Prostate gland (tissue), 2 donors: ENCODE measurements around the gene TMEM132E. TPM values are rescaled to one million over a fixed set of nuclear protein-coding genes. Genes with fewer than 3 reads are reported as not detected.

Source experiments
- DNase-seq: peaks from one replicate; pipeline ENCODE4 v3.0.0-alpha.2; 2019; ENCODE audit warnings: low spot score
- H3K27ac ChIP-seq, 2 donors: fragments of 200-600 bp; sonication (generic); 2 replicates each; pipeline ENCODE4 v1.5.1; 2017 to 2019
- H3K27me3 ChIP-seq: fragments of 200-600 bp; sonication (generic); replicated peaks from 2 replicates; pipeline ENCODE4 v1.5.1; 2019; ENCODE audit not compliant: insufficient read depth
- H3K36me3 ChIP-seq, 2 donors: fragments of 200-600 bp; sonication (generic); 1 replicate in 1 of 2; 2 replicates in 1 of 2; pipeline versions ENCODE4 v1.5.1 to v1.8.1; 2017 to 2019
- H3K4me1 ChIP-seq: fragments of 200-600 bp; sonication (generic); replicated peaks from 2 replicates; pipeline ENCODE4 v1.5.1; 2019
- H3K4me3 ChIP-seq, 2 donors: fragments of 200-600 bp; sonication (generic); 2 replicates each; pipeline ENCODE4 v1.5.1; 2017 to 2019
- H3K9me3 ChIP-seq: fragments of 200-600 bp; sonication (generic); 2 replicates; pipeline ENCODE4 v1.5.1; 2017
- CTCF ChIP-seq, 4 experiments: fragments of 200-600 bp in 2 of 4; fragments of 450-650 bp in 2 of 4; sonication (generic) in 2 of 4; IDR thresholded peaks; 1 replicate in 3 of 4; 2 replicates in 1 of 4; pipeline ENCODE4 v1.5.1; 2016 to 2019; ENCODE audit warnings: antibody characterized with exemption in 4 of 4, mild to moderate bottlenecking in 2 of 4, moderate library complexity in 2 of 4
- POLR2A ChIP-seq: fragments of 450-650 bp; IDR thresholded peaks from one replicate; pipeline ENCODE4 v1.6.1; 2016; ENCODE audit warnings: antibody characterized with exemption, mild to moderate bottlenecking
- POLR2AphosphoS5 ChIP-seq: sonication (generic); formaldehyde crosslinking; IDR thresholded peaks from one replicate; pipeline ENCODE4 v1.6.1; 2017; ENCODE audit warnings: antibody characterized with exemption
- WGBS: methylation state at CpG from one replicate; pipeline ENCODE4 v1.1.5; 2018; 5-methylcytosine and 5-hydroxymethylcytosine counted together
- intact Hi-C: fragments of 100-400 bp; cut with DNase I; formaldehyde crosslinking; loops from one replicate; pipeline ENCODE4 v1.14.2; 2022
- total RNA-seq, 2 donors: library from RNA; depleted of rRNA; stranded (reverse); fragments of >200 nt; gene quantifications; one replicate each; pipeline ENCODE4 v1.1.0, GENCODE V29; 2016

Gene TMEM132E
- total RNA-seq, 2 donors from 2014 or later, result 1.0 TPM; not detected in 1

- no peaks in the 10 kb centered on the region for H3K4me1 ChIP-seq
- peaks cover 7% of the 10 kb centered on the region for H3K27me3 ChIP-seq
- no peak for DNase-seq
- H3K9me3 ChIP-seq, result no peaks in the 10 kb centered on the region
- H3K4me3 ChIP-seq, result no peak overlapping the region
- no peaks in the 10 kb centered on the region for H3K36me3 ChIP-seq
- intact Hi-C loops, result no loop called here
- no peak overlapping the region for H3K27ac ChIP-seq
- TF ChIP-seq CTCF (IDR thresholded peaks at IDR 0.05), result no peak
- TF ChIP-seq POLR2AphosphoS5, result no peak
- no peak for TF ChIP-seq POLR2A
- 70% methylated on average over 6 of the region's 6 CpGs for WGBS
These were observed 31.1 kb downstream of the TMEM132E start for GRCh38 chr17:34610506-34610905.

- 26% methylated on average over 19 of the region's 19 CpGs for WGBS
- DNase-seq, result peak; percentile 11
These were observed 34.0 kb downstream of the TMEM132E start for GRCh38 chr17:34613064-34614019.

GRCh38 chr17:34614698-34615097 is 35.3 kb downstream of the TMEM132E start:
- 79% methylated on average over 1 of the region's 1 CpG for WGBS
- DNase-seq, result no peak
- intact Hi-C loops, result no loop called here
- H3K9me3 ChIP-seq, result no peaks in the 10 kb centered on the region
- TF ChIP-seq POLR2AphosphoS5 (no peak), POLR2A (no peak), CTCF (IDR thresholded peaks at IDR 0.05) (no peak)
- peaks cover 7% of the 10 kb centered on the region for H3K27me3 ChIP-seq
- H3K4me3 ChIP-seq, result no peak overlapping the region
- no peaks in the 10 kb centered on the region for H3K4me1 ChIP-seq
- H3K36me3 ChIP-seq, result no peaks in the 10 kb centered on the region
- H3K27ac ChIP-seq, result no peak overlapping the region

More at GRCh38 chr17:34613064-34614019, 34.0 kb downstream of the TMEM132E start:
- intact Hi-C loops, result no loop called here
- Histone ChIP-seq H3K27ac (no peak overlapping the region), H3K27me3 (peaks cover 8% of the 10 kb centered on the region), H3K4me1 (no peaks in the 10 kb centered on the region), H3K9me3 (no peaks in the 10 kb centered on the region), H3K36me3 (no peaks in the 10 kb centered on the region), H3K4me3 (no peak overlapping the region)
- TF ChIP-seq POLR2AphosphoS5 (no peak), POLR2A (no peak), CTCF (IDR thresholded peaks at IDR 0.05) (no peak)

GRCh38 chr17:34615326-34615725 is 35.9 kb downstream of the TMEM132E start:
- Histone ChIP-seq H3K36me3 (no peaks in the 10 kb centered on the region), H3K4me3 (no peak overlapping the region), H3K27ac (no peak overlapping the region), H3K27me3 (peaks cover 7% of the 10 kb centered on the region), H3K9me3 (no peaks in the 10 kb centered on the region), H3K4me1 (no peaks in the 10 kb centered on the region)
- intact Hi-C loops, result no loop called here
- WGBS, result 70% methylated on average over 3 of the region's 3 CpGs
- TF ChIP-seq POLR2AphosphoS5 (no peak), POLR2A (no peak), CTCF (IDR thresholded peaks at IDR 0.05) (no peak)
- DNase-seq, result no peak

GRCh38 chr17:34616148-34616547 is 36.8 kb downstream of the TMEM132E start:
- Histone ChIP-seq H3K4me3 (no peak overlapping the region), H3K9me3 (no peaks in the 10 kb centered on the region), H3K27me3 (peaks cover 4% of the 10 kb centered on the region), H3K27ac (no peak overlapping the region), H3K4me1 (no peaks in the 10 kb centered on the region), H3K36me3 (no peaks in the 10 kb centered on the region)
- WGBS, result 28% methylated on average over 3 of the region's 3 CpGs
- TF ChIP-seq POLR2A (no peak), POLR2AphosphoS5 (no peak), CTCF (IDR thresholded peaks at IDR 0.05) (no peak)
- DNase-seq, result no peak
- intact Hi-C loops, result no loop called here
